GM23248 (cell line): ENCODE results near the gene ERBB4. TPM values are rescaled to one million over a fixed set of nuclear protein-coding genes. Genes with fewer than 3 reads are reported as not detected.

ENCODE experiments used
- DNase-seq: peaks from one replicate; pipeline ENCODE4 v3.0.0-alpha.2; 2015
- H2AFZ ChIP-seq: fragments of 200-600 bp; sonication (generic); 2 replicates; pipeline ENCODE4 v1.6.1; 2016; ENCODE audit warnings: antibody characterized with exemption
- H3F3A ChIP-seq: fragments of 200-600 bp; sonication (generic); 2 replicates; pipeline ENCODE4 v1.6.1; 2016; ENCODE audit warnings: mild to moderate bottlenecking, antibody characterized with exemption, mixed run types; ENCODE audit not compliant: insufficient read depth
- H3K27ac ChIP-seq: fragments of 200-600 bp; sonication (generic); 2 replicates; pipeline ENCODE4 v1.5.1; 2016; ENCODE audit warnings: mild to moderate bottlenecking
- H3K27me3 ChIP-seq: fragments of 200-600 bp; sonication (generic); replicated peaks from 2 replicates; pipeline ENCODE4 v1.6.1; 2016; ENCODE audit warnings: mild to moderate bottlenecking; ENCODE audit not compliant: insufficient read depth
- H3K36me3 ChIP-seq: fragments of 200-600 bp; sonication (generic); 2 replicates; pipeline ENCODE4 v1.6.1; 2016; ENCODE audit warnings: low read depth, mild to moderate bottlenecking
- H3K4me1 ChIP-seq: fragments of 200-600 bp; sonication (generic); 2 replicates; pipeline ENCODE4 v1.6.1; 2016; ENCODE audit warnings: mild to moderate bottlenecking; ENCODE audit not compliant: insufficient read depth
- H3K4me2 ChIP-seq: fragments of 200-600 bp; sonication (generic); one replicate; pipeline ENCODE4 v1.6.1; 2016; ENCODE audit warnings: mild to moderate bottlenecking; ENCODE audit not compliant: unreplicated experiment
- H3K4me3 ChIP-seq: fragments of 200-600 bp; sonication (generic); 2 replicates; pipeline ENCODE4 v1.5.1; 2016; ENCODE audit warnings: mild to moderate bottlenecking
- H3K79me2 ChIP-seq: fragments of 200-600 bp; sonication (generic); 2 replicates; pipeline ENCODE4 v1.6.1; 2016; ENCODE audit warnings: mild to moderate bottlenecking; ENCODE audit not compliant: insufficient read depth
- H3K9ac ChIP-seq: fragments of 200-600 bp; sonication (generic); 2 replicates; pipeline ENCODE4 v1.6.1; 2016; ENCODE audit warnings: mild to moderate bottlenecking
- H3K9me2 ChIP-seq: fragments of 200-600 bp; sonication (generic); 2 replicates; pipeline ENCODE4 v1.6.1; 2016; ENCODE audit warnings: mixed run types, mild to moderate bottlenecking, moderate library complexity; ENCODE audit not compliant: insufficient read depth
- H3K9me3 ChIP-seq: fragments of 200-600 bp; sonication (generic); one replicate; pipeline ENCODE4 v1.6.1; 2017; ENCODE audit warnings: low read depth
- H4K20me1 ChIP-seq: fragments of 200-600 bp; sonication (generic); 2 replicates; pipeline ENCODE4 v1.6.0; 2016; ENCODE audit not compliant: insufficient read depth
- EZH2 ChIP-seq: fragments of 200-600 bp; sonication (generic); IDR thresholded peaks from 2 replicates; pipeline ENCODE4 v1.6.1; 2018; ENCODE audit warnings: antibody characterized with exemption, mild to moderate bottlenecking; ENCODE audit not compliant: insufficient read depth, poor library complexity, severe bottlenecking
- EZH2phosphoT487 ChIP-seq: fragments of 200-600 bp; sonication (generic); IDR thresholded peaks from 2 replicates; pipeline ENCODE4 v1.6.1; 2018; ENCODE audit warnings: antibody characterized with exemption, moderate library complexity, mild to moderate bottlenecking, low read depth; ENCODE audit not compliant: insufficient read depth
- WGBS, 2 experiments: methylation state at CpG; one replicate each; pipeline ENCODE4 v1.1.6; 2015 to 2017; ENCODE audit warnings: low lambda C conversion rate in 2 of 2, low coverage in 1 of 2; ENCODE audit errors: missing lambda C conversion rate in 2 of 2; 5-methylcytosine and 5-hydroxymethylcytosine counted together
- in situ Hi-C: fragments of 300-500 bp; cut with MboI; formaldehyde crosslinking; loops from 2 replicates; pipeline ENCODE4 v1.15.0; 2020
- polyA plus RNA-seq: library from polyadenylated mRNA; unstranded; fragments of >200 nt; fragmentation: Nextera tagmentation; extraction: Ambion mirVana; gene quantifications from 2 replicates; pipeline ENCODE4 v1.2.1, GENCODE V29; 2016
- total RNA-seq: library from RNA; depleted of rRNA; stranded (reverse); fragments of >200 nt; shearing (Covaris generic); gene quantifications from 2 replicates; pipeline ENCODE4 v1.2.3, GENCODE V29; 2014

The ERBB4 gene
- total and polyA plus RNA-seq, 2 experiments from 2014 or later = not detected

- Histone ChIP-seq H3K4me2 (no peak overlapping the region), H3K9me3 (no peaks in the 10 kb centered on the region), H2AFZ (no peak overlapping the region), H3K36me3 (no peaks in the 10 kb centered on the region), H3K9ac (no peak overlapping the region), H3K27me3 (no peaks in the 10 kb centered on the region; the same call in 1 of the 2 replicates), H3K27ac (no peak overlapping the region), H4K20me1 (no peaks in the 10 kb centered on the region), H3K4me1 (no peaks in the 10 kb centered on the region), H3K4me3 (no peak overlapping the region), H3K9me2 (no peaks in the 10 kb centered on the region), H3F3A (no peaks in the 10 kb centered on the region), H3K79me2 (no peaks in the 10 kb centered on the region)
- in situ Hi-C loops = loop anchor here (25.0 kb wide), 1 partner anchor 388 kb away; no protein-coding TSS in a partner anchor
- DNase-seq = no peak
- no peak for TF ChIP-seq EZH2
- TF ChIP-seq EZH2phosphoT487 = no peak
These were observed 11.3 kb upstream of the ERBB4 start for GRCh38 chr2:212549941-212550340.

GRCh38 chr2:212549463-212549862 is 10.9 kb upstream of the ERBB4 start:
- no peaks in the 10 kb centered on the region for H3K36me3 ChIP-seq
- no peak overlapping the region for H2AFZ ChIP-seq
- H3K4me1 ChIP-seq = no peaks in the 10 kb centered on the region
- no peak overlapping the region for H3K4me2 ChIP-seq
- no peak for TF ChIP-seq EZH2
- TF ChIP-seq EZH2phosphoT487 = no peak
- H3K9ac ChIP-seq = no peak overlapping the region
- H3K9me2 ChIP-seq = no peaks in the 10 kb centered on the region
- H4K20me1 ChIP-seq = no peaks in the 10 kb centered on the region
- H3K4me3 ChIP-seq = no peak overlapping the region
- H3K79me2 ChIP-seq = no peaks in the 10 kb centered on the region
- no peaks in the 10 kb centered on the region for H3F3A ChIP-seq
- no peak overlapping the region for H3K27ac ChIP-seq
- no peak for DNase-seq
- H3K27me3 ChIP-seq = no peaks in the 10 kb centered on the region; the same call in 1 of the 2 replicates
- H3K9me3 ChIP-seq = no peaks in the 10 kb centered on the region
- in situ Hi-C loops = loop anchor here (25.0 kb wide), 1 partner anchor 387 kb away; no protein-coding TSS in a partner anchor

GRCh38 chr2:212548455-212548819 is 9.8 kb upstream of the ERBB4 start:
- H3K4me2 ChIP-seq = no peak overlapping the region
- no peak for TF ChIP-seq EZH2
- TF ChIP-seq EZH2phosphoT487 = no peak
- H3K27me3 ChIP-seq = no peaks in the 10 kb centered on the region
- H3K9me3 ChIP-seq = no peaks in the 10 kb centered on the region
- H3K36me3 ChIP-seq = no peaks in the 10 kb centered on the region
- no peak overlapping the region for H2AFZ ChIP-seq
- no peaks in the 10 kb centered on the region for H3K9me2 ChIP-seq
- 3 to 7% methylated on average over 1 of the region's 1 CpG for WGBS, 2 experiments
- in situ Hi-C loops = loop anchor here (25.0 kb wide), 1 partner anchor 386 kb away; no protein-coding TSS in a partner anchor
- H3K9ac ChIP-seq = no peak overlapping the region
- H3K79me2 ChIP-seq = no peaks in the 10 kb centered on the region
- H3K4me3 ChIP-seq = no peak overlapping the region
- no peaks in the 10 kb centered on the region for H4K20me1 ChIP-seq
- no peaks in the 10 kb centered on the region for H3F3A ChIP-seq
- no peak overlapping the region for H3K27ac ChIP-seq
- peak; percentile 67 for DNase-seq
- H3K4me1 ChIP-seq = no peaks in the 10 kb centered on the region

GRCh38 chr2:212547716-212548454 is 9.3 kb upstream of the ERBB4 start:
- no peaks in the 10 kb centered on the region for H3K9me3 ChIP-seq
- no peaks in the 10 kb centered on the region for H3K9me2 ChIP-seq
- H4K20me1 ChIP-seq = no peaks in the 10 kb centered on the region
- no peaks in the 10 kb centered on the region for H3K27me3 ChIP-seq
- no peaks in the 10 kb centered on the region for H3K4me1 ChIP-seq
- no peak overlapping the region for H3K27ac ChIP-seq
- H3K79me2 ChIP-seq = no peaks in the 10 kb centered on the region
- H3K36me3 ChIP-seq = no peaks in the 10 kb centered on the region
- no peak for DNase-seq
- no peak overlapping the region for H3K9ac ChIP-seq
- H2AFZ ChIP-seq = no peak overlapping the region
- no peaks in the 10 kb centered on the region for H3F3A ChIP-seq
- TF ChIP-seq EZH2 = no peak
- TF ChIP-seq EZH2phosphoT487 = no peak
- in situ Hi-C loops = loop anchor here (25.0 kb wide), 1 partner anchor 386 kb away; no protein-coding TSS in a partner anchor
- no peak overlapping the region for H3K4me3 ChIP-seq
- H3K4me2 ChIP-seq = no peak overlapping the region

- 91 to 98% methylated on average over 1 of the region's 1 CpG for WGBS, 2 experiments
- Histone ChIP-seq H3F3A (no peaks in the 10 kb centered on the region), H3K9me2 (no peaks in the 10 kb centered on the region), H3K27ac (no peak overlapping the region), H3K36me3 (no peaks in the 10 kb centered on the region), H2AFZ (no peak overlapping the region), H3K27me3 (no peaks in the 10 kb centered on the region; the same call in 1 of the 2 replicates), H3K9ac (no peak overlapping the region), H3K4me1 (no peaks in the 10 kb centered on the region), H3K4me2 (no peak overlapping the region), H3K9me3 (no peaks in the 10 kb centered on the region), H3K4me3 (no peak overlapping the region), H3K79me2 (no peaks in the 10 kb centered on the region), H4K20me1 (no peaks in the 10 kb centered on the region)
- TF ChIP-seq EZH2phosphoT487 (no peak), EZH2 (no peak)
- DNase-seq = no peak
- in situ Hi-C loops = loop anchor here (25.0 kb wide), 1 partner anchor 384 kb away; no protein-coding TSS in a partner anchor
These were observed 8.1 kb upstream of the ERBB4 start for GRCh38 chr2:212546669-212547068.
